H9 (cell line): ENCODE results near the gene DDX1. TPM values are rescaled to one million over a fixed set of nuclear protein-coding genes. Genes with fewer than 3 reads are reported as not detected.

Experiments
- DNase-seq: peaks from one replicate; pipeline ENCODE4 v3.0.0-alpha.2; 2017
- H2AFZ ChIP-seq: one replicate; pipeline ENCODE4 v1.6.1; 2013; ENCODE audit warnings: mild to moderate bottlenecking, low read length, control low read depth, moderate library complexity
- H2AK5ac ChIP-seq: 2 replicates; pipeline ENCODE4 v1.6.1; 2013; ENCODE audit warnings: low read length, control low read depth, mixed read lengths; ENCODE audit not compliant: insufficient read length
- H2BK120ac ChIP-seq: one replicate; pipeline ENCODE4 v1.6.1; 2013; ENCODE audit warnings: low read depth, mild to moderate bottlenecking, low read length, control low read depth, inconsistent platforms; ENCODE audit not compliant: poor library complexity, severe bottlenecking
- H2BK12ac ChIP-seq: 2 replicates; pipeline ENCODE4 v1.6.1; 2013; ENCODE audit warnings: low read length, control low read depth, mixed read lengths, low read depth; ENCODE audit not compliant: insufficient read length
- H2BK15ac ChIP-seq: 2 replicates; pipeline ENCODE4 v1.6.1; 2013; ENCODE audit warnings: low read depth, low read length, control low read depth
- H2BK20ac ChIP-seq: one replicate; pipeline ENCODE4 v1.6.1; 2013; ENCODE audit warnings: low read depth, mild to moderate bottlenecking, low read length, control low read depth, inconsistent platforms; ENCODE audit not compliant: poor library complexity, severe bottlenecking
- H2BK5ac ChIP-seq: 2 replicates; pipeline ENCODE4 v1.6.1; 2013; ENCODE audit warnings: low read length, control low read depth, mixed read lengths; ENCODE audit not compliant: insufficient read length
- H3K14ac ChIP-seq: 2 replicates; pipeline ENCODE4 v1.6.1; 2013; ENCODE audit warnings: low read length, control low read depth; ENCODE audit not compliant: insufficient read depth
- H3K18ac ChIP-seq: 2 replicates; pipeline ENCODE4 v1.6.1; 2013; ENCODE audit warnings: low read depth, mild to moderate bottlenecking, mixed read lengths, low read length, control low read depth; ENCODE audit not compliant: insufficient read length
- H3K23ac ChIP-seq: 2 replicates; pipeline ENCODE4 v1.6.1; 2013; ENCODE audit warnings: low read length, control low read depth, mixed read lengths, low read depth; ENCODE audit not compliant: insufficient read length
- H3K23me2 ChIP-seq: 2 replicates; pipeline ENCODE4 v1.6.1; 2013; ENCODE audit warnings: low read depth, mild to moderate bottlenecking, mixed read lengths, low read length, control low read depth; ENCODE audit not compliant: insufficient read length, poor library complexity, severe bottlenecking
- H3K27ac ChIP-seq: 2 replicates; pipeline ENCODE4 v1.5.1; 2013; ENCODE audit warnings: low read length, control low read depth, mixed read lengths, low read depth; ENCODE audit not compliant: insufficient read length
- H3K27me3 ChIP-seq: 2 replicates; pipeline ENCODE4 v1.6.1; 2013; ENCODE audit warnings: low read length, control low read depth, inconsistent platforms; ENCODE audit not compliant: insufficient read depth
- H3K4ac ChIP-seq: 2 replicates; pipeline ENCODE4 v1.6.1; 2013; ENCODE audit warnings: low read depth, mild to moderate bottlenecking, control low read depth, inconsistent platforms, low read length, moderate library complexity
- H3K4me1 ChIP-seq: 2 replicates; pipeline ENCODE4 v1.6.1; 2013; ENCODE audit warnings: low read length, control low read depth, inconsistent platforms; ENCODE audit not compliant: insufficient read depth
- H3K4me2 ChIP-seq: 2 replicates; pipeline ENCODE4 v1.6.1; 2013; ENCODE audit warnings: low read length, control low read depth, mixed read lengths; ENCODE audit not compliant: insufficient read length, insufficient read depth
- H3K56ac ChIP-seq: 2 replicates; pipeline ENCODE4 v1.6.1; 2013; ENCODE audit warnings: low read depth, mild to moderate bottlenecking, mixed read lengths, low read length, control low read depth; ENCODE audit not compliant: insufficient read length
- H3K79me1 ChIP-seq: 2 replicates; pipeline ENCODE4 v1.6.1; 2013; ENCODE audit warnings: low read depth, mild to moderate bottlenecking, moderate library complexity, low read length, control low read depth, inconsistent platforms; ENCODE audit not compliant: insufficient read depth, poor library complexity, severe bottlenecking
- H3K79me2 ChIP-seq: 2 replicates; pipeline ENCODE4 v1.6.1; 2013; ENCODE audit warnings: low read length, control low read depth, inconsistent platforms; ENCODE audit not compliant: insufficient read depth
- H3K9ac ChIP-seq: 2 replicates; pipeline ENCODE4 v1.6.1; 2013; ENCODE audit warnings: low read length, control low read depth, mixed read lengths; ENCODE audit not compliant: insufficient read length; ENCODE audit errors: extremely low read depth
- H3K9me3 ChIP-seq: one replicate; pipeline ENCODE4 v1.6.1; 2013; ENCODE audit warnings: low read depth, low read length, inconsistent platforms; ENCODE audit not compliant: control insufficient read depth
- H3T11ph ChIP-seq: one replicate; pipeline ENCODE4 v1.6.1; 2013; ENCODE audit warnings: mild to moderate bottlenecking, low read length, control low read depth, inconsistent platforms
- H4K20me1 ChIP-seq: one replicate; pipeline ENCODE4 v1.6.1; 2013; ENCODE audit not compliant: control insufficient read depth, insufficient read length, insufficient read depth
- H4K5ac ChIP-seq: 2 replicates; pipeline ENCODE4 v1.6.1; 2013; ENCODE audit warnings: low read depth, mild to moderate bottlenecking, mixed read lengths, low read length, control low read depth; ENCODE audit not compliant: insufficient read length
- H4K8ac ChIP-seq: replicated peaks from 2 replicates; pipeline ENCODE4 v1.6.1; 2013; ENCODE audit warnings: low read length, control low read depth, mixed read lengths, low read depth; ENCODE audit not compliant: insufficient read length
- H4K91ac ChIP-seq: 2 replicates; pipeline ENCODE4 v1.6.1; 2013; ENCODE audit warnings: low read depth, mild to moderate bottlenecking, moderate library complexity, mixed read lengths, low read length, control low read depth; ENCODE audit not compliant: insufficient read length
- H3K27ac Mint-ChIP-seq, 3 experiments: 2 replicates in 2 of 3; 3 replicates in 1 of 3; pipeline ENCODE4 v1.8.0; 2020 to 2021; ENCODE audit warnings: mixed read lengths in 3 of 3, mild to moderate bottlenecking in 1 of 3, moderate library complexity in 1 of 3
- H3K27me3 Mint-ChIP-seq: 2 replicates; pipeline ENCODE4 v1.8.0; 2021; ENCODE audit warnings: low read depth, mild to moderate bottlenecking, moderate library complexity, mixed read lengths
- H3K36me3 Mint-ChIP-seq, 3 experiments: 2 replicates in 2 of 3; 3 replicates in 1 of 3; pipeline ENCODE4 v1.8.0; 2020 to 2021; ENCODE audit warnings: low read depth in 3 of 3, mixed read lengths in 3 of 3; ENCODE audit not compliant: insufficient read depth in 1 of 3
- H3K4me1 Mint-ChIP-seq, 2 experiments: 2 replicates each; pipeline ENCODE4 v1.8.0; 2020; ENCODE audit warnings: mixed read lengths in 2 of 2
- H3K4me3 Mint-ChIP-seq, 2 experiments: 2 replicates in 1 of 2; 3 replicates in 1 of 2; pipeline ENCODE4 v1.8.0; 2020 to 2021; ENCODE audit warnings: mild to moderate bottlenecking in 2 of 2, mixed read lengths in 2 of 2, moderate library complexity in 1 of 2
- H3K9me3 Mint-ChIP-seq, 2 experiments: 2 replicates in 1 of 2; 3 replicates in 1 of 2; pipeline ENCODE4 v1.8.0; 2020; ENCODE audit warnings: mild to moderate bottlenecking in 2 of 2, mixed read lengths in 2 of 2, moderate library complexity in 1 of 2
- whole genome bisulfite sequencing: extraction: QIAGEN DNeasy Blood & Tissue Kit; methylation state at CpG from one replicate; pipeline ENCODE4 v1.1.7; 2013; ENCODE audit warnings: missing lambda C conversion rate, low lambda C conversion rate, mixed read lengths; ENCODE audit not compliant: insufficient read length; ENCODE audit errors: extremely low coverage; 5-methylcytosine and 5-hydroxymethylcytosine counted together
- total RNA-seq: library from RNA; stranded (reverse); gene quantifications from 2 replicates; pipeline ENCODE4 v1.2.1, GENCODE V29; 2021
- TF ChIP-seq, protein P1 (sequence below): fragments of 200-600 bp; sonication (generic); conservative IDR thresholded peaks from 3 replicates; pipeline ENCODE4 v1.8.0; 2021; ENCODE audit warnings: antibody characterized with exemption, mild to moderate bottlenecking

Gene DDX1
- total RNA-seq, 1 experiment from 2014 or later = 120 TPM

GRCh38 chr2:15639323-15640251 lies 47.9 kb downstream of the DDX1 start:
- Mint-ChIP-seq H3K27ac (no peak overlapping the region), H3K9me3 (peaks cover 0 to 5% of the 10 kb centered on the region in 2 experiments; a peak in 3 of 5 replicates), H3K36me3 (peaks cover 10 to 37% (median 18%) of the 10 kb centered on the region in 3 experiments; a peak in 6 of 7 replicates), H3K4me1 (peaks cover 4 to 9% of the 10 kb centered on the region in 2 experiments), H3K4me3 (no peak overlapping the region), H3K27me3 (no peaks in the 10 kb centered on the region)
- Histone ChIP-seq H3K18ac (no peak overlapping the region), H3K9me3 (no peaks in the 10 kb centered on the region), H3T11ph (no peak overlapping the region), H4K8ac (no peak overlapping the region), H3K4ac (no peak overlapping the region), H3K79me2 (no peaks in the 10 kb centered on the region), H3K27me3 (no peaks in the 10 kb centered on the region), H4K91ac (no peak overlapping the region), H3K79me1 (no peaks in the 10 kb centered on the region), H3K56ac (no peak overlapping the region), H3K4me2 (no peak overlapping the region), H2BK5ac (no peak overlapping the region), H2BK15ac (no peak overlapping the region), H3K23me2 (no peaks in the 10 kb centered on the region), H2AFZ (no peak overlapping the region), H2BK20ac (no peak overlapping the region), H2BK120ac (no peak overlapping the region), H3K27ac (no peak overlapping the region), H4K5ac (no peak overlapping the region), H3K9ac (no peak overlapping the region), H3K23ac (no peak overlapping the region), H4K20me1 (no peaks in the 10 kb centered on the region), H3K14ac (no peak overlapping the region), H3K4me1 (no peaks in the 10 kb centered on the region), H2BK12ac (no peak overlapping the region), H2AK5ac (no peak overlapping the region)
- no CpG with 5 or more reads among the region's 12 CpGs for WGBS
- TF ChIP-seq, protein P1, sequence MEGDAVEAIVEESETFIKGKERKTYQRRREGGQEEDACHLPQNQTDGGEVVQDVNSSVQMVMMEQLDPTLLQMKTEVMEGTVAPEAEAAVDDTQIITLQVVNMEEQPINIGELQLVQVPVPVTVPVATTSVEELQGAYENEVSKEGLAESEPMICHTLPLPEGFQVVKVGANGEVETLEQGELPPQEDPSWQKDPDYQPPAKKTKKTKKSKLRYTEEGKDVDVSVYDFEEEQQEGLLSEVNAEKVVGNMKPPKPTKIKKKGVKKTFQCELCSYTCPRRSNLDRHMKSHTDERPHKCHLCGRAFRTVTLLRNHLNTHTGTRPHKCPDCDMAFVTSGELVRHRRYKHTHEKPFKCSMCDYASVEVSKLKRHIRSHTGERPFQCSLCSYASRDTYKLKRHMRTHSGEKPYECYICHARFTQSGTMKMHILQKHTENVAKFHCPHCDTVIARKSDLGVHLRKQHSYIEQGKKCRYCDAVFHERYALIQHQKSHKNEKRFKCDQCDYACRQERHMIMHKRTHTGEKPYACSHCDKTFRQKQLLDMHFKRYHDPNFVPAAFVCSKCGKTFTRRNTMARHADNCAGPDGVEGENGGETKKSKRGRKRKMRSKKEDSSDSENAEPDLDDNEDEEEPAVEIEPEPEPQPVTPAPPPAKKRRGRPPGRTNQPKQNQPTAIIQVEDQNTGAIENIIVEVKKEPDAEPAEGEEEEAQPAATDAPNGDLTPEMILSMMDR = no peak
- DNase-seq = no peak
